Upper lobe of left lung (tissue), 6 donors: ENCODE results near the gene C1QL1. TPM values are rescaled to one million over a fixed set of nuclear protein-coding genes. Genes with fewer than 3 reads are reported as not detected.

Source experiments
- ATAC-seq, 2 donors: fragments of 200-7000 bp; cut with Tn5 transposase; one replicate each; pipeline ENCODE4 v1.9.1; 2022; ENCODE audit warnings: mild to moderate bottlenecking in 2 of 2, moderate library complexity in 2 of 2; ENCODE audit not compliant: low FRiP score in 2 of 2
- DNase-seq, 2 donors: peaks; one replicate each; pipeline ENCODE4 v3.0.0-alpha.2; 2019 to 2020
- H3K27ac ChIP-seq, 4 donors: fragments of 200-600 bp; sonication (generic); one replicate each; pipeline ENCODE4 v1.5.1; 2016 to 2019
- H3K27me3 ChIP-seq, 4 donors: fragments of 200-600 bp; sonication (generic); one replicate each; pipeline ENCODE4 v1.5.1; 2017 to 2019
- H3K36me3 ChIP-seq, 4 donors: fragments of 200-600 bp; sonication (generic); one replicate each; pipeline ENCODE4 v1.5.1; 2016 to 2019
- H3K4me1 ChIP-seq, 4 donors: fragments of 200-600 bp; sonication (generic); one replicate each; pipeline ENCODE4 v1.5.1; 2018 to 2019
- H3K4me3 ChIP-seq, 4 donors: fragments of 200-600 bp; sonication (generic); one replicate each; pipeline ENCODE4 v1.5.1; 2017 to 2019; ENCODE audit warnings: mild to moderate bottlenecking in 2 of 4, moderate library complexity in 1 of 4
- H3K9me3 ChIP-seq, 4 donors: fragments of 200-600 bp; sonication (generic); one replicate each; pipeline ENCODE4 v1.5.1; 2018 to 2019
- EP300 ChIP-seq, 4 donors: sonication (generic); formaldehyde crosslinking; IDR thresholded peaks; one replicate each; pipeline ENCODE4 v1.5.1; 2017; ENCODE audit warnings: antibody characterized with exemption in 4 of 4, control low read depth in 2 of 4
- POLR2A ChIP-seq, 4 donors: fragments of 450-650 bp; IDR thresholded peaks; one replicate each; pipeline ENCODE4 v1.5.1; 2016 to 2017; ENCODE audit warnings: antibody characterized with exemption in 4 of 4, mild to moderate bottlenecking in 2 of 4
- POLR2AphosphoS5 ChIP-seq, 2 donors: sonication (generic); formaldehyde crosslinking; IDR thresholded peaks; one replicate each; pipeline ENCODE4 v1.5.1; 2017; ENCODE audit warnings: antibody characterized with exemption in 2 of 2
- whole genome bisulfite sequencing, 2 donors: methylation state at CpG; one replicate each; pipeline ENCODE4 v1.1.5; 2017 to 2018; 5-methylcytosine and 5-hydroxymethylcytosine counted together
- total RNA-seq, 6 donors: library from RNA; depleted of rRNA in 4 of 6; stranded (reverse); fragments of >200 nt in 4 of 6; gene quantifications; one replicate each; pipeline versions ENCODE4 v1.1.0 to v1.2.1, GENCODE V29; 2016 to 2021
- TF ChIP-seq, protein P1 (sequence below), 6 experiments: fragments of 450-650 bp in 4 of 6; fragments of 200-600 bp in 2 of 6; sonication (generic) in 2 of 6; IDR thresholded peaks; one replicate each; pipeline ENCODE4 v1.5.1; 2016 to 2019; ENCODE audit warnings: antibody characterized with exemption in 6 of 6
- donor health status: DM: no; HTN: no; CAD: no; lungs with moderate emphysema.
- donor health status: DM: no; HTN: yes; CAD: no; lungs with severe emphysema.

The C1QL1 gene
- total RNA-seq, 6 donors from 2014 or later = 0.44 TPM; not detected in 5

DNA sequence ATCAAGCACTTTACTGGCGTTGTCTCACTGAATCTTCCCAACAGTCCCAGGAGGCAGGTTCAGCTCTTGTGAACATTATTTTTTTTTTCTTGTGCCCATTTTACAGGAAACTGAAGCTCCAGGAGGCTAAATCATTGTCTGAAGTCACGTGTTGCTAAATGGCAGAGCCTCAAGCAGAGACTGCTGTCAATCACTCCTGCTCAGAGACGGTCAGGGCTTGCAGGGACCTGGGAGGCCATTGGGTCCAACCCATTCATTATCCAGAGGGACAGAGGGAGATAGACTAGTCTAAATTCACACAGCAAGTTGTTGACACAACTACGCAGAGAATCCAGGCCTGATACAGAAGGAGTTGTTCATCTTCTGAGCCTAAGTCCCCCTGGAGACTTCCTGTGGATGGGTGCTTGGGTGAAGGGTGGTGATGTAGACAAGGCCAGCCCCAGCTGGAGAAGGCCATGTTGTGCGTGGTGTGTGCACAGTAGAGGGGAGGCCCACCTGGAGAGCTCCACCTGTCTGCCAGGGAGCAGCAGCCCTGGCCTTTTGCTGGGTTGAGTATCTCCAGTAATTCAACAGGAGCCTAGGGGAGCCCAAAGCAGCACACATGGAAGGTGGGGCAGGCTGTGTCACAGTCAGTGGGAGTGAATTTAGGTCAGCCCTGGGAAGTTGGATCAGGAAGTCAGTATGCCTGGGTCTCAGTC, 24.3 kb upstream of the C1QL1 start:
- H3K4me1 ChIP-seq = peaks cover 0 to 4% (median 3%) of the 10 kb centered on the region in 4 donors
- no peak overlapping the region for H3K27ac ChIP-seq
- peaks cover 0 to 11% (median 6%) of the 10 kb centered on the region in 4 donors for H3K27me3 ChIP-seq
- DNase-seq = no peak
- no peaks in the 10 kb centered on the region for H3K36me3 ChIP-seq
- TF ChIP-seq POLR2A (IDR thresholded peaks at IDR 0.05) = no peak
- TF ChIP-seq, protein P1, sequence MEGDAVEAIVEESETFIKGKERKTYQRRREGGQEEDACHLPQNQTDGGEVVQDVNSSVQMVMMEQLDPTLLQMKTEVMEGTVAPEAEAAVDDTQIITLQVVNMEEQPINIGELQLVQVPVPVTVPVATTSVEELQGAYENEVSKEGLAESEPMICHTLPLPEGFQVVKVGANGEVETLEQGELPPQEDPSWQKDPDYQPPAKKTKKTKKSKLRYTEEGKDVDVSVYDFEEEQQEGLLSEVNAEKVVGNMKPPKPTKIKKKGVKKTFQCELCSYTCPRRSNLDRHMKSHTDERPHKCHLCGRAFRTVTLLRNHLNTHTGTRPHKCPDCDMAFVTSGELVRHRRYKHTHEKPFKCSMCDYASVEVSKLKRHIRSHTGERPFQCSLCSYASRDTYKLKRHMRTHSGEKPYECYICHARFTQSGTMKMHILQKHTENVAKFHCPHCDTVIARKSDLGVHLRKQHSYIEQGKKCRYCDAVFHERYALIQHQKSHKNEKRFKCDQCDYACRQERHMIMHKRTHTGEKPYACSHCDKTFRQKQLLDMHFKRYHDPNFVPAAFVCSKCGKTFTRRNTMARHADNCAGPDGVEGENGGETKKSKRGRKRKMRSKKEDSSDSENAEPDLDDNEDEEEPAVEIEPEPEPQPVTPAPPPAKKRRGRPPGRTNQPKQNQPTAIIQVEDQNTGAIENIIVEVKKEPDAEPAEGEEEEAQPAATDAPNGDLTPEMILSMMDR (IDR thresholded peaks at IDR 0.05) = no peak
- no peak for TF ChIP-seq EP300 (IDR thresholded peaks at IDR 0.05)
- no peak for TF ChIP-seq POLR2AphosphoS5 (IDR thresholded peaks at IDR 0.05)
- WGBS, 2 donors = 79 to 90% methylated on average over 5 of the region's 5 CpGs
- ATAC-seq = no peak
- no peak overlapping the region for H3K4me3 ChIP-seq
- H3K9me3 ChIP-seq = no peaks in the 10 kb centered on the region

DNA sequence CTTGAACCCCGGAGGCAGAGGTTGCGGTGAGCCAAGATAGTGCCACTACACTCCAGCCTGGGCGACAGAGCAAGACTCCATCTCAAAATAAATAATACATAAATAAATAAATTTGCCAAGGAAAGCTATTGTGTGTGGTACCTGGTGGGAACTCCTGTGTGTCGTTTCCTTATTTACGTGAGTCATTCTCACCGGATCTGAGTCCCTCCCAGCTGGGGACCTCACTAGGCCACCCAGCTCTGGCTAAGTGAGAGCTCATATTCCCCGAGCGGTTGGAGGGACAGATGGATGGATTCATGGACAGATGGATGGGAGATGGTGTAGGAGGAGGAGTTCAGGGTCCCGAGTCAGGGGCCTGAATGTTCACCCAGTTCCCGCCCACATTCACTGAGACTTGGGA, 22.9 kb upstream of the C1QL1 start:
- 77 to 87% methylated on average over 10 of the region's 10 CpGs for WGBS, 2 donors
- H3K4me3 ChIP-seq = no peak overlapping the region
- DNase-seq (no peak), ATAC-seq (no peak)
- peaks cover 0 to 8% (median 4%) of the 10 kb centered on the region in 4 donors for H3K4me1 ChIP-seq
- TF ChIP-seq, protein P1 (IDR thresholded peaks at IDR 0.05) = no peak
- TF ChIP-seq EP300 (IDR thresholded peaks at IDR 0.05) (no peak), POLR2AphosphoS5 (IDR thresholded peaks at IDR 0.05) (no peak), POLR2A (IDR thresholded peaks at IDR 0.05) (no peak)
- H3K9me3 ChIP-seq = no peaks in the 10 kb centered on the region
- H3K36me3 ChIP-seq = no peaks in the 10 kb centered on the region
- peaks cover 0 to 11% (median 6%) of the 10 kb centered on the region in 4 donors for H3K27me3 ChIP-seq
- no peak overlapping the region for H3K27ac ChIP-seq

DNA sequence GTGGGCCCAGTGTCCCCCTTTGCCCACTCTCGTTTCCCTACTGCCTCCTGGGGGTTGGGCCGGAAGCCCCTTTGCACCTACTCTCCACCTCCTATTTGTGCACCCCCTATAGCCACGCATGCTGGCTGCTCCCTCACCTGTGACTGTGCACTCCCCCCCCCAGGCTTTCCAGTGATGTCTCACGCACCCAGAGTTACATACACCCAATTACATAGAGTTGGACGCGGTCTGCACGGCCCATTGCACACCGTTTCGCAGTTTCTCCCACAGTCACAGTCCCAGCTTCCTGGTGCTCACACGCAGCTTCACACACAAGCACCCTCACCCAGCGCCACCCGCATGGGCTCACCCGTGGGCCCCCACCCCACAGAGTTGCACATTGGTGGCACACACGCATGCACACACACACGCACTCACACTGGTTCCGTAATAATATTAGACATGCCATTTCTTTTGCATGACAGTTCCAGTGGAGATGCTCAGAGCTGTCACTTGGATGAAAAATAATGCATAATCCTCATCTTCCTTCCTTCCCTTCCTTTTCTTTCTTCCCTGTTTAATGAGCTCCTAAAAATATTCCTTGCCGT, 21.5 kb upstream of the C1QL1 start:
- H3K9me3 ChIP-seq = no peaks in the 10 kb centered on the region
- H3K27ac ChIP-seq = no peak overlapping the region
- H3K4me1 ChIP-seq = peaks cover 0 to 8% (median 4%) of the 10 kb centered on the region in 4 donors
- ATAC-seq (no peak), DNase-seq (no peak)
- 87 to 91% methylated on average over 17 of the region's 17 CpGs for WGBS, 2 donors
- H3K4me3 ChIP-seq = no peak overlapping the region
- TF ChIP-seq EP300 (IDR thresholded peaks at IDR 0.05) = no peak
- no peak for TF ChIP-seq POLR2A (IDR thresholded peaks at IDR 0.05)
- TF ChIP-seq, protein P1 (IDR thresholded peaks at IDR 0.05) = no peak
- no peak for TF ChIP-seq POLR2AphosphoS5 (IDR thresholded peaks at IDR 0.05)
- H3K27me3 ChIP-seq = peaks cover 0 to 11% (median 6%) of the 10 kb centered on the region in 4 donors
- H3K36me3 ChIP-seq = no peaks in the 10 kb centered on the region

DNA sequence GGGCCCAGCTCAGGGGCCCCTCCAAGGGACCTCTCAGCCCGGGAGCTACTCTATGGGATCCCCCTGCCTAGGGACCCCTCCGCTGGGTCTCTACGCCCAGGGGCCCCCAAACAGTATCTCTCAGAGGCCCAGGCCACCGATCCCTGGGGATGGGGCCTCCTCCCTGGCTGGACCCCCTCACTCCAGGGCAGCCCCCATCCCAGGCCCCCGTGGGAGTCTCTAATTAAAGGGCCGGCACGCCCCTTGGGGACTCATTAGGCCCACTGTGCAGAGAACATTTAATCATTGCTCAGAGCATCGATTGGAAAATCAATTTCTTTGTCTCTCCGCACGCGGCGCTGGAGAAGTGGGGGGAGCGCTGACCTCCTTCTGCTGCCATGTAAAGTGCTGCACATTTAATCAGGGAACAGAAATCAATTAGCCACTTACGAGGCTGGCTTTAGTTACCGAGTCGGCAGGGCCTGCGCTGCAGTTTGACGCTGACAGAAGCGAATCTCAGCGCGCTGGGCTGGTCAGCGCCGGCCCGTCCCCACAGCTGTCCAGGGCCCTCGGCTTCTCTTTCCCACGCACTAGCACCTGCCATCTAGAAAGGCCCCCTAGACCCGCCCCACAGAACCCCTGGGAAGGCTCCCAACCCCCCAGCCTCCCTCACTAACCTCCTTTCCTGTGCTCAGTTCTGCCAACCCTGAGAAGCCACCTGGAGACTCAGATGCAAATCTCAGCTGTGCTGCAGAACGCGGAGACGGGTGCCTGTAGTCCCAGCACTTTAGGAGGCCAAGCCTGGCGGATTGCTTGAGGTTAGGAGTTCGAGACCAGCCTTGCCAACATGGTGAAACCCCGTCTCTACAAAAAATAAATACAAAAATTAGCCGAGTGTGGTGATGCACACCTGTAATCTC, 20.2 kb upstream of the C1QL1 start:
- no peaks in the 10 kb centered on the region for H3K9me3 ChIP-seq

More for the DNA sequence above, 20.2 kb upstream of the C1QL1 start:
- peak in 1 of 2 donors; percentile 6 for ATAC-seq
- peaks cover 0 to 8% (median 4%) of the 10 kb centered on the region in 4 donors for H3K4me1 ChIP-seq
- no peak overlapping the region for H3K27ac ChIP-seq
- H3K36me3 ChIP-seq = no peaks in the 10 kb centered on the region
- WGBS, 2 donors = 45 to 52% methylated on average over 29 to 34 of the region's 34 CpGs
- H3K27me3 ChIP-seq = peaks cover 0 to 11% (median 6%) of the 10 kb centered on the region in 4 donors
- DNase-seq = no peak
- H3K4me3 ChIP-seq = no peak overlapping the region
- TF ChIP-seq POLR2AphosphoS5 (IDR thresholded peaks at IDR 0.05) = no peak
- TF ChIP-seq, protein P1 (IDR thresholded peaks at IDR 0.05) = no peak
